Psoas muscle (tissue), 8 donors: ENCODE results near the gene ZNRF1. TPM values are rescaled to one million over a fixed set of nuclear protein-coding genes. Genes with fewer than 3 reads are reported as not detected.

Experiments used
- ATAC-seq, 4 donors: fragments of 200-7000 bp; cut with Tn5 transposase; one replicate each; pipeline ENCODE4 v1.9.1; 2020; ENCODE audit warnings: moderate library complexity in 3 of 4, mild to moderate bottlenecking in 2 of 4
- DNase-seq, 2 donors: peaks; one replicate each; pipeline ENCODE4 v3.0.0-alpha.2; 2020
- H3K27ac ChIP-seq: fragments of 200-600 bp; one replicate; pipeline ENCODE4 v1.8.0; 2022
- H3K27me3 ChIP-seq, 3 donors: fragments of 200-600 bp in 1 of 3; one replicate each; pipeline versions ENCODE4 v1.6.1 to v1.8.0; 2013 to 2022; ENCODE audit warnings: low read length in 2 of 3, mild to moderate bottlenecking in 2 of 3, moderate library complexity in 1 of 3; ENCODE audit not compliant: insufficient read depth in 3 of 3
- H3K36me3 ChIP-seq, 2 donors: fragments of 200-600 bp in 1 of 2; one replicate each; pipeline versions ENCODE4 v1.6.1 to v1.8.0; 2013 to 2022; ENCODE audit warnings: low read depth in 1 of 2, mild to moderate bottlenecking in 1 of 2, moderate library complexity in 1 of 2; ENCODE audit not compliant: insufficient read depth in 1 of 2
- H3K4me1 ChIP-seq: fragments of 200-600 bp; one replicate; pipeline ENCODE4 v1.8.0; 2022
- H3K4me3 ChIP-seq: fragments of 200-600 bp; one replicate; pipeline ENCODE4 v1.8.0; 2022; ENCODE audit warnings: mild to moderate bottlenecking
- H3K9me3 ChIP-seq: fragments of 200-600 bp; one replicate; pipeline ENCODE4 v1.8.0; 2022
- CTCF ChIP-seq: fragments of 200-600 bp; IDR thresholded peaks from one replicate; pipeline ENCODE4 v1.8.0; 2022; ENCODE audit warnings: antibody characterized with exemption
- WGBS, 3 donors: extraction: QIAGEN DNeasy Blood & Tissue Kit; methylation state at CpG; one replicate each; pipeline versions ENCODE4 v1.1.6 to v1.1.7; 2013; 5-methylcytosine and 5-hydroxymethylcytosine counted together
- intact Hi-C, 2 donors: fragments of 100-400 bp; cut with DNase I; formaldehyde crosslinking; loops; one replicate each; pipeline versions ENCODE4 v1.11.0 to v1.14.2; 2022
- polyA plus RNA-seq, 3 donors: library from polyadenylated mRNA; stranded (reverse); fragments of 200-250 nt; gene quantifications; one replicate each; pipeline ENCODE4 v1.2.3, GENCODE V29; 2013
- total RNA-seq, 4 donors: library from RNA; stranded (reverse); fragmentation: NEBNext Ultra II Directional in 2 of 4; extraction: Animal tissue kit (Norgen Biotek cat#: 25700) in 2 of 4; gene quantifications; one replicate each; pipeline versions ENCODE4 v1.2.1 to v1.2.4, GENCODE V29; 2021 to 2023
- donor health status: healthy with polysubstance abuse.
- donor health status: DM: no; HTN: no; CAD: no; lungs with moderate emphysema.
- donor health status: Bipolar disorder and iron deficiency.
- donor health status: healthy.
- donor health status: DM: yes; HTN: yes; CAD: no.
- donor health status: DM: no; HTN: no; CAD: no.
- donor health status: DM: no; HTN: no; CAD: no.
- donor health status: DM: yes; HTN: yes; CAD: no.

Gene ZNRF1
- total and polyA plus RNA-seq, 7 donors, result 6.7 to 57.0 (median 27.4) TPM

GRCh38 chr16:75079346-75079926, 80.6 kb downstream of the ZNRF1 start:
- no peak for DNase-seq
- TF ChIP-seq CTCF, result no peak
- peak overlapping the region; percentile 60 for H3K27ac ChIP-seq
- WGBS, 3 donors, result 63 to 85% (median 78%) methylated on average over 7 of the region's 7 CpGs
- intact Hi-C loops, result no loop called here
- no peak overlapping the region for H3K4me3 ChIP-seq
- no peak for ATAC-seq
- no peaks in the 10 kb centered on the region for H3K9me3 ChIP-seq
- peaks cover 48% of the 10 kb centered on the region for H3K4me1 ChIP-seq
- H3K36me3 ChIP-seq, result no peaks in the 10 kb centered on the region
- H3K27me3 ChIP-seq, result no peaks in the 10 kb centered on the region

GRCh38 chr16:75080205-75081029, 81.6 kb downstream of the ZNRF1 start:
- Histone ChIP-seq H3K9me3 (no peaks in the 10 kb centered on the region), H3K27ac (peak overlapping the region; percentile 60), H3K4me3 (no peak overlapping the region), H3K36me3 (no peaks in the 10 kb centered on the region), H3K27me3 (no peaks in the 10 kb centered on the region), H3K4me1 (peaks cover 48% of the 10 kb centered on the region)
- 86 to 94% (median 89%) methylated on average over 8 of the region's 8 CpGs for WGBS, 3 donors
- DNase-seq, result no peak
- intact Hi-C loops, result no loop called here
- TF ChIP-seq CTCF, result no peak
- ATAC-seq, result peak in 2 of 4 donors; percentile 21 to 39

GRCh38 chr16:75081179-75081859, 82.5 kb downstream of the ZNRF1 start:
- TF ChIP-seq CTCF, result no peak
- Histone ChIP-seq H3K9me3 (no peaks in the 10 kb centered on the region), H3K27me3 (no peaks in the 10 kb centered on the region), H3K4me1 (peaks cover 50% of the 10 kb centered on the region), H3K27ac (no peak overlapping the region), H3K4me3 (no peak overlapping the region), H3K36me3 (no peaks in the 10 kb centered on the region)
- intact Hi-C loops, result no loop called here
- DNase-seq (no peak), ATAC-seq (no peak)
- 77 to 80% (median 80%) methylated on average over 6 of the region's 6 CpGs for WGBS, 3 donors

GRCh38 chr16:75083813-75084212, 85.0 kb downstream of the ZNRF1 start:
- Histone ChIP-seq H3K4me1 (peaks cover 74% of the 10 kb centered on the region), H3K27ac (peak overlapping the region; percentile 6), H3K9me3 (no peaks in the 10 kb centered on the region), H3K27me3 (no peaks in the 10 kb centered on the region), H3K4me3 (no peak overlapping the region), H3K36me3 (no peaks in the 10 kb centered on the region)
- TF ChIP-seq CTCF, result no peak
- no peak for ATAC-seq
- no peak for DNase-seq
- intact Hi-C loops, result no loop called here
- 70 to 90% (median 82%) methylated on average over 5 of the region's 5 CpGs for WGBS, 3 donors
